ENCODE results near the gene CCDC88A.
"Not testable (repeated sequence)": the region's sequence is repeated elsewhere in the genome, so short reads cannot be mapped to it uniquely, and the experiment has no call there.

CCDC88A gene

DNA sequence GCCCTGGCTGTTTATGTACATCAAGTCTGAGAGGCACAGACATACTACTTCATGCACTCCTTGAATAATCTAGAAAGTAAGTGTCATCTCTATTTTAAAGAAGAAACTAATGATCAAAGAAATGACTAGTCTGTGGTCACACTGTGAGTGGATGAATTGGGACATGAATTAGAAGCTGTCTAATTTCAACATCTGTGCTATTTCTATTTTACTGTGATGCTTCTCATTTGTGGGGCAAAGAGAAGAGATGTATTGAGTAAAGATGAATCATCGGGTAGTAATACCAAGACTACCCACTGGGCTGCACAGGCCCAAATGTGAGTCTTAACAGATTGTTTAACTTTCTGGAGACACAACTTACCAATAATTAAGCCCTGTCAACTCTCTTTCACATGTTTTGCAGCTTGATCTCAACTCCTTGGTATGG is 108.2 kb downstream of the CCDC88A start:
- peak; percentile 68 for FAIRE-seq
- DNase-seq (ENCODE audit: low spot score), result peak; percentile 12

DNA sequence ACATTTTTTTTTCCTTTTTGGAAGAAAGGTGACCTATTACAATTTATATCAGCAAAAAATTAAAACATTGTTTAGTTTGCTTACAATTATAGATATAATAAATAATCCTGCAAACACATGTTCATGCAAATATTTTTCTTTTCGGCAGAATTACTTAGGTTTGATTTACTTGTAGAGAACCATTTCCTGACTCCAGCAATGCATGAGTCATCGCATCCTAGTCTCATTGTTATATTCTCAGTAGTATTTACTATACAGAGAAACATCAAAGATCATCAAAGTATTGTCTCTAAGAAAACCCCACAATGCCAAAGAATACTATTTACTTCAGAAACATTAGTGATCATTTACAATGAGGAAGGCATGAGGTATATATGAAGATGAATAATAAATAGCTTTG is 110.2 kb downstream of the CCDC88A start:
- peak; percentile 63 for FAIRE-seq
- DNase-seq (ENCODE audit: low spot score), result no peak

DNA sequence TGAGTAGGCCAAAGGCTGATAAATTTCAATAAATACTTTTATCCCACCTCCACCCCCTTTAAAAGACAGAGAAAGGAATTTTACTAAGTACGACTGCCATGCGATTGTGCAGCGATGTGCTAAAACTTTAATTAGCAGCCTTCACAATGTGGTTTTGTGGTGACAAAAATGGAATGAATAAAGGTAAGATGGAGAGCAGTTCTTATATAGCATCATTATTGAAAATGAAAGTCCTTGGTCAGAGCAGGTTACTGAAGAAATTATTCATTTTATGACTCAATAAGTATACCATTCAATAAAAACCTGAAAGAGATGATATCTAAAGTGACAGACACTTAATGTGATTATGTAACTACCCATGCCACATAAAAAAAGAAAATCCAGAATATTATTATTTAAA is 117.4 kb downstream of the CCDC88A start:
- FAIRE-seq, result no peak
- DNase-seq (ENCODE audit: low spot score), result no peak

DNA sequence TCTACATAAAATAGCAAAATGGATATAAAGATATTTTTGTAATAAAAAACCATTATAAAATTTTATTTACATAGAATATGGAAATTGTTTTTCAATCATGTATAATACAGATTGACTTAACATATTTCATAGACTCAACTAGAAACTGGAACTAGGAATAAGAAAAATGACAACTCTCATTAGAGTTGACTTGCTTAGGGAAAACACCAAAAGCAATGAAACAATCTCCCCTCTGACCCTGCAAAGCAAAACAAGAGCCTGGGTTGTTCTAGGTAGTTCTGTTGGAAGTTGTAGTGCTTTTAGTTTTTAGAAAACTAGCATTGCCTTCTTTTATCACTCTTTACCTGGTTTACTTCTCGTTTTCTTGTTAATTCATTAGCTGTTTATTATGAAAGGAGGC is 118.4 kb downstream of the CCDC88A start:
- DNase-seq (ENCODE audit: low spot score) (no peak), FAIRE-seq (no peak)

GRCh38 chr2:55296393-55296792 is 123.3 kb downstream of the CCDC88A start:
- no peak for FAIRE-seq
- no peak for DNase-seq (ENCODE audit: low spot score)

DNA sequence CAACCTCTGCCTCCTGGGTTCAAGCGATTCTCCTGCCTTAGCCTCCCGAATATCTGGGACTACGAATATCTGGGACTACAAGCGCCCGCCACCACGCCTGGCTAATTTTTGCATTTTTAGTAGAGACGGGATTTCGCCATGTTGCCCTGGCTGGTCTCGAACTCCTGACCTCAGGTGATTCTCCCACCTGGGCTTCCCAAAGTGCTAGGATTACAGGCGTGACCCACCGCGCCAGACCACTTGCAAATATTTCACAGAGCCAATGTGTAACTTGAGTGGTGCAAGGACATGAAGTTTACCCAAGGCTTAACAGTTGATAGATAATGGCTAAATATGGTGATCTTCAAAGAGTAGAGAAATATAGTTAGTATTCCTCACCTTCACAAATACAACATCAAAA is 136.6 kb downstream of the CCDC88A start:
- no peak for FAIRE-seq
- no peak for DNase-seq (ENCODE audit: low spot score)

GRCh38 chr2:55282110-55282917 is 137.3 kb downstream of the CCDC88A start:
- DNase-seq (ENCODE audit: low spot score) (peak; percentile 69), FAIRE-seq (no peak)

DNA sequence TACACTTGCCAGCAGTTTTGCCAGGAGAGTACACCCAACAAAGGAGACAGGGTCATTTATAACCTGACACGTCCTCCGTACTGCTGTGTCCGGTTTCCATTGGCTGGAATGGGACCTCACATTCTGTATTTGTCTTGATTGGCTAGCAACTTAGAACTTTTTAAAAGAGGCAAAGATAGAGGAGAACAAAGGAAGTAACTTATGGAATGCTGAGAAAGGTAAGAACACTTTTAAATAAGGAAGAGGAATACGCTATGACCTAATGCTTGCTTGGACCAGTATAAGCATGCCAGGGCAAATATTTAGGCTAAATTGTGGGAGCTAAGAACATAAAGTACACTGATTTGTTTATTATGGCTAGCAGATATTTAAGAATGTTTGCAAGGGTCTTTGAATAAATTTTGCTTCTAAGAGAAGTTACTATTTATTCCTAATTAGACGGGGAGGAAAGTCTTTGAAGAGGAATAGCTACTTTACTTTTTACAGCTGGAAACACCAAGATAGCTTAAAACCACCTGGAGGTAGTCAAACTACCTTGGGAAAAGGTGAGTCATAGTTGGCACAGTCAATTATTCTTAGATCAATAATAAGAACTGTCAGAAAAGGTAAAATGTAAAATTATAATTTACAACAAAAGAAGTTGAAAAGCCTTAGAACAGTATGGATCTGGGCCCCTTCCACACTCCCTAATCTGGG is 138.7 kb downstream of the CCDC88A start:
- not testable (repeated sequence) for FAIRE-seq

GRCh38 chr2:55279859-55280424 is 139.7 kb downstream of the CCDC88A start:
- FAIRE-seq; DNase-seq (ENCODE audit: low spot score): not testable (repeated sequence)

More for the DNA sequence above, 138.7 kb downstream of the CCDC88A start:
- not testable (repeated sequence) for DNase-seq (ENCODE audit: low spot score)

GRCh38 chr2:55279214-55279835 is 140.3 kb downstream of the CCDC88A start:
- FAIRE-seq; DNase-seq (ENCODE audit: low spot score): not testable (repeated sequence)

DNA sequence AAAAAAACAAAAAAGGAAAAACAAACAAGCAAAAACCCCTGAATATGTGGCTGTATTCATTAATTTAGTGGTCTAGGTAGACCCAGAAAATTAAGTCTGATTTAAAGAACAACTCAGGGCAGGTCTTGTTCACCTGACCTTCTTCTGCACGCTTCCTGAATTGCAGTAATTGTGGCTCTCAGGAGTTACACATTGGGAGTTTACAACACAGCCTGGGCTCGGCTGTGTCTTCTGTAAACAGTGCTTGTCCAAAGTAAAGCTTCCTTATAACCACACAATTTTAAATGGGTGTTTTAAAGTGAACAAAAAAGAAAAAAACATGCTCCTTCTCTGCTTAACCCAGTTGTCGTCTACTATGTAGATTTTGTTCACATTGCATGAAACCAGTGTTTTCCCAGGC is 142.3 kb downstream of the CCDC88A start:
- FAIRE-seq, result no peak
- DNase-seq (ENCODE audit: low spot score), result no peak

GRCh38 chr2:55274346-55274745 is 145.3 kb downstream of the CCDC88A start:
- not testable (repeated sequence) for DNase-seq (ENCODE audit: low spot score); FAIRE-seq

DNA sequence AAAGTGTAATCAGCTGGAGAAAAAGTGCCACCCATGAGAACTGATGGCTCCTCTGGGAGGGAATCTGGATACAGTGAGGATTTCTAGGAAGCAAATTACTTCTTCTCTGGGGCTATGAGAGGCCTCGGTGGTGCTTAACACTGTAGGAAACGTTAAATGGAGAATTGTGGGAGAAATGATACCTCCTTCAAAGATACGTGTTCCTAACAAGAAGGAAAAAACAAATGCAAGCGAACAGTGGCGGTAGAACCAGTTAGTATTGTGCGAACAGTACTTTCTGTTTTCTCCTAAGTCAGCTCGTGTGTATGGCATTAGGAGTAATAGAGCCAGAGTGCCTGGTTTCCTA is 150.0 kb downstream of the CCDC88A start:
- DNase-seq (ENCODE audit: low spot score) (no peak), FAIRE-seq (no peak)

DNA sequence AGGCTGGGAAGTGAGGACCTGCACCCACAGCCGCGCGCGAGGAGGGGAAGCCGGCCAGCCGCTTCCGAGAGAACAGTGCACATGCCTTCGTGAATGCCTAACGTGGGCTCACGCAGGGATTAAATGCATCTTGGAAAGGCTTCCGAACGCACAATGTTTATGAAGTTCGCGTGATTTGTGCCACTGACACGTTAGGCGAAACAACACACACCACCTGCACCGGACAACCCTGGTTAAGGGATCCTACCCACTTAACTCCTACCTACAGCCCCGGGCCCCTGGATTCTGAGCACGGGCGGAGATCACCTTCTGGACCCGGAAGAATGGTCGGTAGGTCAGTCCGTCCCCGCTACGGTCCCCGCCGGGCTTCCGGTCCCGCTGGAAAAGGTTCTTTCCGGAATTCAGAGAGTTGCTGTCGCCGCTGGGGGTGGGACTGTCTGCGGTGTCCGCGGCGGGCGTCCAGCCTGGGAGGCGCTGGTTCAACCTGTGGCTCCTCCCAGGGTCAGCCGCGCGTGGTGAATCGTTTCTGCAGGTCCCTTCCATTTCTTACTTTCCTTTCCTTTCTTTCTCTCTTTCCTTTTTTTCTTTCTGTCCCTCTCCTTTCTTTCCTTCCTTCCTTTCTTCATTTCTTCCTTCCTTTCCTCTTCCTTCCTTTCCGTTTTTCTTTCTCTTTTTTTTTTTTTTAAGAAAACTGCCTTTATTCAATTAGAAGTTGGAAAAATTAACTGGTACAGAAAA is 150.6 kb downstream of the CCDC88A start, which contains the start of gene MTIF2:
TSS of gene MTIF2 (minus strand) at position 325 of the 738 bp plus-strand sequence. CDS start 5,373 bp downstream, outside the sequence.
- FAIRE-seq (peak; percentile 86), DNase-seq (ENCODE audit: low spot score) (peak; percentile 90)

DNA sequence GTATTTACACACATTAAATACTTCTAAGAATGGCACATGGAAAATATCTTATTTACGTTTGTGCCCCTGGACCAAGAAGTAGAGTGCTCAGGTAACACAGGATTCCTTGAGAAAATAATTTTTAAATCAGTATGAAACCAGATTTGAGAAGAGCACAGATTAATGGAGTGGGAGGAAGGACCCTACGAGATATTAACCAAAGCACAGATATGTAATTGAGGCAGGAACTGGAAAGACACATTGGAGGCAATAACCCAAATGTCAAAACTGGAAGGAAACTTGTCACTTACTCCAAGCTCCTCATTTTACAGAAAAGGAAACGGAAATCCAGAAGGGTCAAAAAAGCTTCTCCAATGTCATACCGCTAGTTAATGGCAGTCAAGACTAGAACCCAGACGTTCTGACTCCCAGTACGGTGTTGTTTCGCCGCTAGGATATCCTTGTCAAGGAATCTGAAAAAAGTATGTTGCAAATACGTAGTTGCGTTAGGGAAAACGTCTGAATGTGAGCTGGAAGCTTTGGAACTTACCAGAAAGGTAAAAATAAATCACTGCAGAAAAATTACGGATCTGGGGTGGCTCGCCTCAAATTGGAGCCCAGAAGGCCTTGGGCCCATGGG is 151.3 kb downstream of the CCDC88A start:
- FAIRE-seq, result no peak
- DNase-seq (ENCODE audit: low spot score), result no peak

DNA sequence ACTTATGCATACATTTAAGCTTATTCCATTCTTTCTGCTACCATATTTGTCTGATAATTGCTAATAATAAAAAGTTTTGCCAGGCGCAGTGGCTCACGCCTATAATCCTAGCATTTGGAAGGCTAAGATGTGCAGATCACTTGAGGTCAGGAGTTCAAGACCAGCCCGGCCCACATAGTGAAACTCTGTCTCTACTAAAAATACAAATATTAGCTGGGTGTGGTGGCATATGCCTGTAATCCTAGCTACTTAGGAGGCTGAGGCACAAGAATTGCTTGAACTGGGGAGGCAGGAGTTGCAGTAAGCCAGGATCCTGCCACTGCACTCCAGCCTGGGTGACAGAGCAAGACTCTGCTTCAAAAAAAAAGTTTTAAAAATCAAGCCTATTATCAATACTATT is 160.1 kb downstream of the CCDC88A start:
- not testable (repeated sequence) for FAIRE-seq; DNase-seq (ENCODE audit: low spot score)

DNA sequence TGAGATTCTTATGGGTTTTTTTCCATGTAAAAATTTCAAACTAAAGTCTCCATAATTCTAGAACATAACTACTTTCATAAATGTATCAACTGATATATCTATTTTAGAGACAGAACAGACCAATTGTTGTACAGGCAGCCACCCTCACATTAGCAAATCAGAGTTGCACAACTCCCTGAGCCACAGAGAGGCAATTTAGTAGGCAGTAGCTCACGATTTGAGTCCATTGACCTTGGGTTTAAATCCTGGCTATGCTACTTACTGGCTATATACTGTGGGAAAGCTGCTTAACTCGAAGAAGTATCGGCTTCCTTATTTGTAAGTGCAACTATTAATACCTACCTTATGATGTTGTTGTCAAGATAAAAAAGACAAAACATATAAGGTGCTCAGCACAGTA is 166.8 kb downstream of the CCDC88A start:
- FAIRE-seq, result no peak

GRCh38 chr2:55247025-55247424 is 172.6 kb downstream of the CCDC88A start:
- DNase-seq (ENCODE audit: low spot score), result no peak
- no peak for FAIRE-seq

More for the DNA sequence above, 166.8 kb downstream of the CCDC88A start:
- DNase-seq (ENCODE audit: low spot score), result no peak

DNA sequence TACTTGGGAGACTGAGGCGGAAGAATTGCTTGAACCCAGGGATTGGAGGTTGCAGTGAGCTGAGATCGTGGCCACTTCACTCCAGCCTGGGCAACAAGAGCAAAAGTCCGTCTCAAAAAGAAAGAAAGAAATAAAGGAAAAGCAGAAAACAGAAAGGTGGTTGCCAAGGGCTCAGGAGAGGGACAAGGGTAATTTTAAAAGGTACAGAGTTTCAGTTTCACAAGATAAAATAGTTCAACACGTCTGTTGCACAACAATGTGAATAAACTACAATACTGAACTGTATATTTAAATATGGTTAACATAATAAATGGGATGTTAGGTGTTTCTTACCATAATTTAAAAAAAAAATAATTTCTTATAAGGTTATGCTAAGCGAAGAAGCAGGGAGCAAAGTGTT is 174.2 kb downstream of the CCDC88A start:
- DNase-seq (ENCODE audit: low spot score), result no peak
- FAIRE-seq, result no peak

DNA sequence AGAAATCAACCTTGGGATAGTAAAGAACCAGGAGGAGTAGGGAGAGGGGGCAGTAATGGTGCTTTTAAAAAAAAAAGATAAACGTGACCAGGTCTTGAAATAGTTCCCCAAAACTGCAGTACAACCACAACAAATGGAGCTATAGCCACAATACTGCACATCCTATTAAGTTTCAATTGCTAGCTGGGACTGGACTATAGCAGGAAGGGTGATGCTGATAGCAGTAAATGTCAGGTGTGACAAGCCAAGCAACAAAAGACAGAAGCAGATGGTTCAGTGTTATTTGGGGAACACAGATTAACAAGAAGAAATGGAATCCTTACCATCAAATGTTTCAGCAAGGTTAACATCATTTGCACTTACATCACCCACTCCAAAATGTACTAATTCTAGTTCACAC is 177.0 kb downstream of the CCDC88A start:
- DNase-seq (ENCODE audit: low spot score) (no peak), FAIRE-seq (no peak)

Data from RCC 7860 (cell line).